Colon (tissue), 2 donors: ENCODE results near the gene CHCHD3.

ENCODE experiments used
- FAIRE-seq: peaks from 2 replicates; lab custom pipeline; 2012; peaks lifted over from hg19 to GRCh38; lab: Jason Lieb, UNC
- donor health status: control.
- donor health status: control.

The CHCHD3 gene

GRCh38 chr7:132773527-132773956 is 308.3 kb downstream of the CHCHD3 start:
- no peak for FAIRE-seq

- FAIRE-seq, result no peak
Measured at GRCh38 chr7:132771301-132771730, 310.6 kb downstream of the CHCHD3 start.

- no peak for FAIRE-seq
Measured at GRCh38 chr7:132770055-132770454, 311.8 kb downstream of the CHCHD3 start.

GRCh38 chr7:132769280-132769679 is 312.6 kb downstream of the CHCHD3 start:
- FAIRE-seq, result no peak

GRCh38 chr7:132768099-132768498 is 313.8 kb downstream of the CHCHD3 start:
- no peak for FAIRE-seq

GRCh38 chr7:132767378-132767777 is 314.5 kb downstream of the CHCHD3 start:
- no peak for FAIRE-seq

GRCh38 chr7:132766660-132767059 is 315.2 kb downstream of the CHCHD3 start:
- no peak for FAIRE-seq

GRCh38 chr7:132765861-132766260 is 316.0 kb downstream of the CHCHD3 start:
- no peak for FAIRE-seq

GRCh38 chr7:132764762-132765161 is 317.1 kb downstream of the CHCHD3 start:
- FAIRE-seq, result no peak

- FAIRE-seq, result no peak
Measured at GRCh38 chr7:132760866-132761265, 321.0 kb downstream of the CHCHD3 start.

- FAIRE-seq, result no peak
Measured at GRCh38 chr7:132760244-132760623, 321.7 kb downstream of the CHCHD3 start.

GRCh38 chr7:132759482-132760243 is 322.2 kb downstream of the CHCHD3 start:
- FAIRE-seq, result no peak

GRCh38 chr7:132758986-132759385 is 322.9 kb downstream of the CHCHD3 start:
- no peak for FAIRE-seq

- FAIRE-seq, result no peak
Measured at GRCh38 chr7:132757783-132758182, 324.1 kb downstream of the CHCHD3 start.

- FAIRE-seq, result no peak
Measured at GRCh38 chr7:132756484-132756990, 325.4 kb downstream of the CHCHD3 start.

GRCh38 chr7:132755538-132756483 is 326.1 kb downstream of the CHCHD3 start:
- no peak for FAIRE-seq

GRCh38 chr7:132752431-132752830 is 329.5 kb downstream of the CHCHD3 start:
- no peak for FAIRE-seq

- no peak for FAIRE-seq
Measured at GRCh38 chr7:132751244-132751647, 330.6 kb downstream of the CHCHD3 start.

GRCh38 chr7:132750530-132751217 is 331.2 kb downstream of the CHCHD3 start:
- FAIRE-seq, result no peak

- no peak for FAIRE-seq
Measured at GRCh38 chr7:132750096-132750495, 331.8 kb downstream of the CHCHD3 start.

- no peak for FAIRE-seq
Measured at GRCh38 chr7:132745510-132745909, 336.4 kb downstream of the CHCHD3 start.

- no peak for FAIRE-seq
Measured at GRCh38 chr7:132743974-132744373, 337.9 kb downstream of the CHCHD3 start.
